Measurements from ENCODE around the gene ASF1A.

Gene ASF1A

DNA sequence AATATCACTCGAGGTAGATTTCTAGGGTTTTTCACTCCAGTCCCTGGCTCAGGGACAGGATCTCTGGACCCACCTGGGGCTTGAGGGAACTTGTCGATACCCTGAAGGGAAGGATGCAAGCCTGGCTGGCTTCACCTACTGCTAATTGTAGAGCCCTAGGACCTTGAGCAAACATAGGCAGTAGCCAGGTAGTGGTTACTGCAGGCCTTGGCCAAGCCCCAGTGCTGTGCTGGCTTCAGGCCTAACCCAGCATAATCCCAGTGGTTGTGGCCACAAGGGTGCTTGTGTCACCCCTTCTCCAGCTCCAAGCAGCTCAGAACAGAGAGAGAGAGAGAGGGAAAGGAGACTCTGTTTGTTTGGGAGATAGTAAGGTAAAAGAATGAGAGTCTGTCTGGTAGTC lies 46.8 kb downstream of the ASF1A start:
- in situ Hi-C loops (cut with HindIII; ENCODE audit: low pct_ligation_motif_present, low pct_unique_long_range_greater_than_20kb, low sequenced_read_pairs), result no loop called here
- DNase-seq, result no peak

DNA sequence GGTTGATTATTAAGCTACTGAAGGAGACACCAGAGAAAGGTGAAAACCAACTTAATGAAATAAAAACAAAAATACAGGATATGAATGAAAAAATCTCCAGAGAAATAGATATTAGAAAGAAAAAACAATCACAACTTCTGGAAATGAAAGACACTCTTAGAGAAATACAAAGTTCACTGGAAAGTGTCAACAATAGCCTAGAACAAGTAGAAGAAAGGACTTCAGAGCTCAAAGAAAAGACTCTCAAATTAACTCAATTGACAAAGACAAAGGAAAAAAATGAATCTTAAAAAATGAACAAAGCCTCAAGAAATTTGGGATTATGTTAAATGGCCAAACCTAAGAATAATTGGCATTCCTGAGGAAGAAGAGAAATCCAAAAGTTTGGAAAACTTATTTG lies 51.3 kb downstream of the ASF1A start:
- no peak for DNase-seq
- in situ Hi-C loops (cut with HindIII; ENCODE audit: low pct_ligation_motif_present, low pct_unique_long_range_greater_than_20kb, low sequenced_read_pairs), result no loop called here

DNA sequence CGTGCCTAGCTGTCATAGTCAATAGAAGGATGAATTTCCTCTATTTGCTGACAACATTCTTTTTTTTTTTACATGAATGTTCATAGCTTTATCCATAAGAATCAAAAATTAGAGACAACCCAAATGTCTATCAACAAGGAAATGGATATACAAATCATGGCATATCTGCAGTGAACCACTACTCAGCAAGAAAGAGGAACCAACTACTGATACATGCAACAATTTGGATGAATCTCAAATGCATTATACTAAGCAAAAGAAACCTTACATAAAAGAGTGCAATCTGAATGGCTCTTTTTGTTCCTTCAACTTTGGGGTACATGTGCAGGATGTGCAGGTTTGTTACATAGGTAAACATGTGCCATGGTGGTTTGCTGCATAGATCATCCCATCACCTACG lies 58.7 kb downstream of the ASF1A start:
- DNase-seq, result no peak
- in situ Hi-C loops (cut with HindIII; ENCODE audit: low pct_ligation_motif_present, low pct_unique_long_range_greater_than_20kb, low sequenced_read_pairs), result no loop called here

DNA sequence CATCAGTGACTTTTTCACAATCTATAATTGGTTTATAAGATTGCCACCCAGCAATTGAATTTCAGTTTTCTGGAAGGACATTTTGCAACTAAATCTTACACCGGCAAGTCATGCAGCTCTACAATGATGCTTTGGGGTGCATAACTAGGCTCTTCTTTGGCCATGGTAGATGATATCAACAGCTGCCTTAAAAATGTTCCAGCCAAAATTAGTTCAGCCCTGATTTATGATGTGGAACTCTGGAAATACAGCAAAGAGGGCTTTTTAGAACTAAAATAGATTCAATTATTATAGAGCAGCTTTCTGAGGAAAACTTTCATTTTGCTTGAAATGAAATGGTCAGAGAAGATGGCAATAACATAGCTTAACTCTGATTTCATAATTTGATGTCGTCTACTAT lies 59.4 kb downstream of the ASF1A start:
- no peak for DNase-seq
- in situ Hi-C loops (cut with HindIII; ENCODE audit: low pct_ligation_motif_present, low pct_unique_long_range_greater_than_20kb, low sequenced_read_pairs), result no loop called here

Data from ACHN (cell line).